GM21528 (cell line): ENCODE results near the gene CDKN1C.
A peak's percentile ranks its signal among the peaks of the same experiment; 100 is the strongest.
"Not testable (repeated sequence)": the region's sequence is repeated elsewhere in the genome, so short reads cannot be mapped to it uniquely, and the experiment has no call there.

Source experiments
- ATAC-seq: cut with Tn5 transposase; IDR thresholded peaks from one replicate; pipeline ENCODE4 v1.9.1; 2021; ENCODE audit warnings: mild to moderate bottlenecking, moderate library complexity; ENCODE audit not compliant: unreplicated experiment, low FRiP score

Gene CDKN1C

DNA sequence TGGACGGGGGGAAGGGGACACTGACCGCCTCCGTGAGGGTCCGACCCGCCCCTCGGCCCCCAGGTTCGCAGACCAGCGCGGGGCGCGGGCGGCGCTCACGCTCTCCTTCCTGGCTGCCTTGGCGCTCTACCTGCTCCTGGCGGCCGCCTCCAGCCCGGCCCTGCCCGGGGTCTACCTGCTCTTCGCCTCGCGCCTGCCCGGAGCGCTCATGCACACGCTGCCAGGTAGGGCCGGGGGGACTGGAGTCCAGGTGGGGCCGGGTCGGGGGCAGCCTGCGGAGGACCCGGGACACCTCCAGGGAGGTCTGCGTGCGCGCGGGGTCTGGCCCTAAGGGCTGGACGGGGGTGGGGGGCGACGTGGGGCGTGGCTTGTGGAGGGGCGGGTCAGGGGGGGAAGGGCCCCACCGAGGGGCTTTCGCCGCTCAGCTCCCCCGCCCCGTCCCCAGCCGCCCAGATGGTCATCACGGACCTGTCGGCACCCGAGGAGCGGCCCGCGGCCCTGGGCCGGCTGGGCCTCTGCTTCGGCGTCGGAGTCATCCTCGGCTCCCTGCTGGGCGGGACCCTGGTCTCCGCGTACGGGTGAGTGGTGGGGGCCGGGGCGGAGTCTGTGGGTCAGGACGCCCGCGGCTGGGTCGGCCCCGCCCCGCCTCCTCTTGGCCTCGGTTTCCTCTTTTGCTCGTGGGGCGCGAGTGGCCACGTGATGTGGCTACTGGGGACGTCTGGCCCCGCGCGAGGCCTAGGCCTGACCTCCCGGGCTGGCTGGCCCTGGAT, 23.7 kb upstream of the CDKN1C start:
- no peak for ATAC-seq

DNA sequence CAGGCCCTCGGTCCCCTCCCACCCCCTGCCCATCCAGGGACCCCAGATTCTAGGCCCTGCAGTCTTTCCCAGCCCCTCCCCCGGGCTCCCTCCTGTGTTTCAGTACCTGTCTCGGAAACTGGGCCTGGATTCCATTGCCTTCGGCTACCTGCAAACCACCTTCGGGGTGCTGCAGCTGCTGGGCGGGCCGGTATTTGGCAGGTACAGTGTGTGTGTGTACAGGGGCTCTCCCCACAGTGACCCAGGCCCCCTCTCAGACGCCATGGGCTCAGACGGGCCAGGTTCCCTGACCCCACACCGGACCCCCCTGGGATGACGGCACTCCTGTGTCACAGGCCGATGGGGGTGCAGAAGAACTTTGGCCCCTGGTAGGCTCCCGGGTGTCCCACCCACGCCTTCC, 22.6 kb upstream of the CDKN1C start:
- no peak for ATAC-seq

DNA sequence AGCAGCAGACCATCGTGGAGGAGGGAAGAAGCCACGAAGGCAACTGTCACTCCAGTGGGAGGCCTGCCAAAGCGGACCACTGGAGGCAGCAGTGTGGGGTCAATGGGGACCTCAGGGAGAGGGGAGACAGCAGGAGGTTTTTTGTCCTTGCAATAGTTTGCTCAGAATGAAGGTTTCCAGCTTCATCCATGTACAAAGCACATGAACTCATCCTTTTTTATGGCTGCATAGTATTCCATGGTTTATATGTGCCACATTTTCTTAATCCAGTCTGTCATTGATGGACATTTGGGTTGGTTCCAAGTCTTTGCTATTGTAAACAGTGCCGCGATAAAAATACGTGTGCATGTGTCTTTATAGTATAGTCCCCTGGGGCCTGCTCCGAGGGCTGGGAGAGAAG, 19.7 kb upstream of the CDKN1C start:
- ATAC-seq, result not testable (repeated sequence)

DNA sequence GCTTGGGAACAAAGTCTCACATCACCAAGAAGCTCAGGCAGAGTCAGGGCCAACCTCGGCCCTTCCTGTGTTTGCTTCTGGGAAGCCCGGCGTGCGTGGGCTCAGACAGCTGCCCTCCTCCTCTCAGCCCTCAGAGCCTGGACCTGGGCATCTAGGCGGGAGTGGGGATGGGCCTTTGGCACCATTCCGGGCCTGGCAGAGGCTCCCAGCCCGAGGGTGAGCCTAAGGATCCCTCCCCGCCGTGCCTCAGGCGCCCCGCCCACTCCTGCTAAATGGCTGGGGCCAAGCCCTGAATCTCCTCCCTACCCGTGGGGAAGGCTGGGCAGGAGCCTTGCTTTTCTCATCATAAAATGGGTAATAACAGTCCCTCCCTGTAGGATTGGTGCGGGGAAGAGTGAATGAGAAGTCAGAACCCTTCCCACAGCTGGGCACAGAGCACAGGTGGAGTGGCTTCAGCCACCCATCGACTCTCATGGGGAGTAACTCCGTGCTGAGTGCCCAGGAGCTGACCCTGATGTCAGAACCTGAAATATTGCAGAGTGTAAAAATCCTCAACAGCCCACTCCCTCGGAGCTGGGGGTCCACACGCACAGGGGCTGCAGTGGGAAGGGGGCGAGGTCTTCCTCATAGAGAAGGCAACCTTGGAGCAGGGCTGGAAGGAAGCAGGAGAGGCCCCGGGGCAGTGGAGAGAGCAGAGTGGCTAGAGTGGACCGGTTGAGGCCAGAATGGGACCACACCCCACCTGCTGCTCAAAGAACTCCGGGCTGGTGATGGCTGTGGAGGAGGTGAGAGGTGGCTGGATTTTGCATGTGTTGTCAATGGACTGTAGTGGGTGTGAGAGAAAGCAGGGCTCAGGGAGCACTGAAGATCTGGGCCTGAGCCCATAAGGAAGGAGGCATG, 18.8 kb upstream of the CDKN1C start:
- ATAC-seq, result no peak

DNA sequence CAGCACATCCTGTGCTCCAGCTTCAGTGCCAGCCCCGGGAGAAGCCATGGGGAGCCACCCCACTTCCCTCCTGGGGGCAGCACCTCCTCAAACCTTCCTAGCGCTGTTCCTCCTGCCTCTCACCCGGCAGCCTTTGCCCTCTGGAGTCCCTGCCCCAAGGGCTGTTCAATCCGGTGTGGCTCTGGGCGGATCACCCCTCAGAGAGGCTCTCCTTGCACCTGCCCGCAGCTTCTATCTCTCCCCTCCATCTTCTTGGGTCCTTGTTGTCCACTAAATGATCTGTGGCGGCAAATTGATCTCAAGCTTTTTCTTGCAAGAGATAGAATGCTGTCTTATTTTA, 18.1 kb upstream of the CDKN1C start:
- no peak for ATAC-seq

DNA sequence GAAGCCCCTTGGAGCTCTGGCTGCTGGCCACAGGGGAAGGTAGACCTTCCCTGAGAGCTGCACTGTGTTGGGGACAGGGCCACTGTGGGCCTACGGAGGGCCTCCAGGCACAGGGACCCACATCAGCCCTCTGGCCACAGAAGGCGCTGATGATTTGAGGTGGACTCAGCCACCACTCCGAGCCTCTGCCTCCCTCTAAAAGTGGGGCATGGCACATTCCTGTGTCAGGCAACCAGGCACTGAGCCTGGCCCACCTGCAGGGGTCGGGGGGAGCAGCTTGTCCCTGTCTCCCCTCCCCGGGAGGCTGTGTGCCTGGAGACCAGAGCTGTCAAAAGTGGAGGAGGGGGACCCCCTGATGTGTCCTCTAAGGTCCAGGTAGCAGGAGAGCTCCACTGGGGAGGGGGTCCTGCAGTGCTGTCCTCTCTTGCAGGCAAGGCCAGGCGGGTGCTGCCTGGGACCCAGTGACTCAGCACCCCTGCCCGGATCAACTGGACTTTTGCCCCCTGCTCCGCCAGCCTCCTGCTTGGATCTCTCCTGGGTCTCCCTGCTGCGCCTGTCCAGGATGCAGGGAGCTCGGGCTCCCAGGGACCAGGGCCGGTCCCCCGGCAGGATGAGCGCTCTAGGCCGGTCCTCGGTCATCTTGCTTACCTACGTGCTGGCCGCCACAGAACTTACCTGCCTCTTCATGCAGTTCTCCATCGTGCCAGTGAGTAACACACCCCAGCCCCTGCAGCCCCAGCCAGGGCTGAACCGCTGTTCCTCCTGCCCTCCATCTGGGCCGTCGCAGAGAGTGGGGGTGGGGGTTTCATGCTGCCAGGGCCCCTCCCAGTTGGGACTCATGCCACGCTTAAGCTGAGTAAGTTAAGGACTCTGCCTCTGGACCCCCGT, 17.5 kb upstream of the CDKN1C start:
- no peak for ATAC-seq

DNA sequence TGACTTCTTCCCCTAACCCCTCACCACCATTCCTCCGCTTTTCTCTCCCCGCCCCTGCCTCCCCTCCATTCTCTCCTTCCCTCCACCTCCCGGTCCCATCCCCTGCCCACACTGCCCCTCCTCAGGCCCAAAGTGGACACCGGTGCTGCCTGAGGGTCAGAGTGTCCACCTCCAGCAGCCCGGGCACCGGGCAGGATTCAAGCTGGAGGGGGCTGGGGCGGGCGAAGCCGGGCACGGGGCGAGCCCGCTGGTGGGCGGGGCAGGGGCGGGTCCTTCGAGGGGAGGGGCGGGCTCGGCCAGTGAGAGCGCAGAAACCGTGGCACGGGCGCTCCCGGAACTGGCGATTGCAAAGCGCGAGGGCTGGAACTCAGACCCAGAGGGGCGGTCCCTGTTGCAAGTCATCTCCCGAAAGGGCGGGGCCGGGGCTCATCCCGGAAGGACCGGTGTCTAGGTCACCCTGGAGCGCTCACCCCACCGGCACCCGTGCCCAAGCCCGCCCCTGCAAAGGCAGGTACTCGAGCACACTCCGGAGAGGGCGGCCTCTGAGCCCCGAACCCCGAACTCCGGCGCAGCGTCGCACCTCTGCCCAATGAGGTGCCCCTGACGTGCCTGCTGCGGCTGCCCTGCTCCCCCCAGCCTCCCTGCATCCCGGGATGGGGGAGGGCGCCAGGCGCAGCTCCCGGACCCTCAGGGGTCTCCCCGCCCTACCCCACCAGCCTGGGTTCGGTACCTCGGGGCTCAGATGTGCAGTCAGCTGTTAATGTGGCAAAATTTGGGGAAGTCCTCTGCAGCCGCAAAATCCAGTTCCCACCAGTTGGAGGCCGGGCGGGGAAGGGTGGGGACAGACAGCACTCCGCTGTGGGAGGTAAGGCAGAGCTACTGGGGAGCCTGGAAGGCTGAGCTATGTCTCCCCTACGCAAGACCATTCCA, 16.5 kb upstream of the CDKN1C start:
- ATAC-seq, result peak; percentile 94

DNA sequence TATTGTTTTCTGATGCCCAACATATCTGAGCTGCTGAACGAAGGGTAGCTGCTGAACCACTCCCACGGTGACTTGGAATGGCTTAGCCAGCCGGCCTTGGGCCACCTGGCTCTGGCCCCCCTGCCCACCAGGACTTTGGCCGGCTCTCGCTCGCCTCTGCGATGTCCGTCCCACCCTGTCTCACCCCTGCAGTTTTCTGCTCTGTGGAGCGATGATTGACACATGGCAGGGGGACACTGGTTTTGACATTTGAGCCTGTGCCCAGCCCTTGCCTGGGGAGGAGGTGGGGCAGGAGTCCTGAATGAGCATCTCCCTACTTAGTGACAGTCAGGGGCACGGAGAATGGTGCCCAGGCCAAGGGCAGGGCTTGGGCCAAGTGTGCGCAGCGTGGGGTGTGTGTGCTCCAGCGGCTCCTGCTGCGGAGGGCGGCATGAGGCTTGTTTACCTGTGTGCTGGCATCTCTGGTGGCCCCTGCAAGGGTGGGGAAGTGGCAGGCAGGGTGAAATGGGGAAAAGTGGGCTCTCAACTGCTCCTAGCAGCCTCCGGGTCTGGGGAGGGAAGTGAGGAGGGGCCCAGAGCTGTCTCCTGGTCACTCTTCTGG, 15.7 kb upstream of the CDKN1C start:
- ATAC-seq, result no peak

DNA sequence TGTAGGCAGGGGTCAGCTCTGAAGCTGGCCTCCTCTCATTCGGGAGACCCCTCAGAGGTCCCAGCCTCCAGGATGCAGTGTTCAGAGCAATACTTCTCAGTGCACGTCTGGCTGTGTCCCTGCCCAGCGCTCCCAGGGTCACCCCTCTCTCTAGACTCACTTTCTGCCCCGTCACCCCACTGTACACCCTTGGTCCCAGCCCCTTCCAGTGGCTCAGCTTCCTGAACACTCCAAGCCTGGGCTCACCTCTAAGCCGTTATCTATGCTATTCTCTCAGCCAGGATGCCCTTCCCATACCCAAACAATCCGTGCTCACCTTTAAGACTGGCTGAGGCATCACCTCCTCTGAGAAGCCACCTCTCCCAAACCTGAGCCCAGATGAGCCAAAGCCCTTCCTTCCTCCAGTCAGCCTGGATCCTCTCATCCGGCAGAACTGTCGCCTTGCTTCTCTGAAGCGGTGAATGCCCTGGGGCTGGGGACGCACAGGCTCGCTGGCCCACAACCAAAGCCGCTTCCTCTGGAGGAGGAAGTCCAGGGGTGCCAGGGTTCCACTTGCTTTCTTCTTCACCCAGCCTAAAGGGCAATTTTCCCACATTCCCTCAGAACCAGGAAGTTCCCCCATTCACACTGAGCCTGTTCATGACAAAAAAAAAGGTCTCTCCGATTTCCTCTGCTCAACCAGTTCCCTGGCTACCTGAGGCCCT, 13.7 kb upstream of the CDKN1C start:
- no peak for ATAC-seq

DNA sequence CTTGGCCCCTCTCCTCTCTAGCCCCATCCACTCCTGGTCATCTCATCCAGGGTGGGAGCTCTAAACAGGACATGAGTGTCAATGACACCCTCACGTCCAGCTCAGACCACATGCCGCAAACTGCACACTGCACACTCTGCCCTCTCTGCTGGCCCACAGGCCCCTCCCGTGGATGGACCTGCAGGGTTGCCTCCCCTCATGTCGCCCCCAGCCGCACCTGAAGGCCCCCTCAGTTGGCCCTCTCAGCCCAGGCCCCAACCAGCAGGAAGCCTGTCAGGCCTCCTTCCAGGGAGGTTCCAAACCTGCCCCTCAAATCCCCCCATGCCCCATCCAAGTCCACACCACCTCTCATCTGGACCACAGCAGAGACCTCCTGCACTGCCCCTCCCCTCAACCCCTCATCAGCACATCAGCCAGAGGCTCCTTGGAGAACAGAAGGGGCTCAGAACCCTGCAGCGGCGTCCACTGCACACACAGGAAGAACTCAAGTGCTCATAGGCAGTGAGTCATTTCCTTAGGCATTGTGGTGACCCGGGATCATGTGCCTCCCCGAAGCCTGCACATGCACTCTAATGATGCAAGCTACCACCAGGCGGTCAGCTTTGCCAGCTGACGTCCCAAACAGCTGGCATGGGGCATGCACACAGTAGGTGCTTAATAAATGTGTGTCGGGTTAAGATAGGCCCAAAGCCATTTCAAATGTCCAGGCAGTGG, 12.9 kb upstream of the CDKN1C start:
- no peak for ATAC-seq

DNA sequence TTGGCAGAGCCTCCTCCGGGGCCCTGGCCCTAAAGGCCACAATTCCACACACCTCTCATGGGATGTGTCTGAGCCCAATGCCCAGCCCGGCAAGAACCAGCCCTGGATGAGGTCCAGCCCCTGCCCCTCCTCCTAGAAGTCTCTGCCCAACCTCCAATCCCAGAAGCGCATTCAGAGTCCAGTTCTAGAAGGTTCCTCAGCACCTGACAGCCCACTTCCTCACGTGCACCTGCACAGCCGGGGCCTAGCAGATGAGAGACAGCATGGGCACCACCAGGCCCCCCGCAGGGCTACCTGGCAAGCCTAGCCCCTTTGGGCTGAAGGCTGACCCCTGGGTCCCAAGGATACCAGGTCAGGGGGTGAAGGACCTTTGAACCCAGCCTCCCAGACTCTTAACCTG, 11.5 kb upstream of the CDKN1C start:
- ATAC-seq, result no peak

DNA sequence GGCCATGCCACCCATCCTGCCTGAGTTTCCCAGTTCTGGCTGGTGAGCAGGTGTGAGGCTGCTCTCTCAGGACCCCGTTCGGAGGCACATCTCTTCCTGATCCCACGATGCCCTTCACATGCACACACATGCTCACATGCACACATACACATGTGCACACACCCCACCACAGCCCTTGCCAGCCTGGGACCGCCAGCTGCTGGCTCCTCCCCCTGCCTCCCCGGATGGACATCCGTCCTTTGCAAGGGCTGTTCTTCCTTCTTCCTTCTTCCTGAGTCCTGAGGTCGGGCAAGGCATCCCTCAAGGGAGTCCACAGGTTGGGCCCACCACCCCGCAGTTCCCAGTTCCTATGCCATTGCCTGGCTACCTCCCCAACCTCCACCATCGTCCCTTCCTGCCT, 10.5 kb upstream of the CDKN1C start:
- no peak for ATAC-seq

DNA sequence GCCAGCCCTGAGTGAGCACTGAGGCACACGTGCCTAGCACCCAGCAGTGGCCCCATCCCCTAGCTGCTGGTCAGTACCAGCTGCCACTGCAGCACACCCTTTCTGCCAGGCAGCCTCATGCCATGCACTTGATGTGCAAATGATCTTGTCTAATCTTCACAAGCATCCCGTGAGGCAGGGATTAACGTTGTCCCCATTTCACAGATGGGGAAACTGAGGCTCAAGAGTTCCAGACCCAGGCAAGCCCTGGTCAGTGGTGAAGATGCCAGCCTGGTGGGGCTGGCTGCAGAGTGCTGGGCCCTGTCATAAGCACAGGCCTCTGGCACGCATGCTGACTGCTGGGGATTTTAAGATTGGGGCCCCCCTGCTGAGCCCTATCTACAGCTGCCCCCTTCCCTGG, 8.4 kb upstream of the CDKN1C start:
- ATAC-seq, result no peak

DNA sequence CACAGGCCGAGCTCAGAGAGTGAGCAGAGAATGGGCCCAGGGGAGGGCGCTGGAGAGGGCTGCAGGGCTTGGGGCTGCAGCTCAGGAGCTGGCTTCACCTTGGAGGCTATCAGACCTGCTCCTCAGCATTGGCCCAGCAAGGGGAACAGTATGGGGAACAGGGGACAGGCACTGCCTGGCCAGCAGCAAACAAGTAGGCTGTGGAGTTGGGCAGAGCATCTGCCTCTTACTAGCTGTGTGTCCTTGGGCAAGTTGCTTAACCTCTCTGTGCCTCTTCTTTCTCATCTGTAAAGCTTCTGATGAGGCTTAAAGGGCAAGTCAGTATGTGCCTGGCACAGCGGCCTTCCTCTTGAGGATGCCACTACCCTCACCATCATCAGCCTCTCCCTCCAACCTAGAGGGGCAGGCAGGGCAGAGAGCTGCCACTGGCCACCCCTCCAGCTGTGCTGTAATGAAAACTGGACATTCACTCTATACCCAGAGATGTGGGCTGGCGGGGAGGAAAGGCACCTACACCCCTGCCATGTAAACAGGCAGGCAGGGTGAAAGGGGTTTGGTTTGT, 7.5 kb upstream of the CDKN1C start:
- ATAC-seq, result no peak

DNA sequence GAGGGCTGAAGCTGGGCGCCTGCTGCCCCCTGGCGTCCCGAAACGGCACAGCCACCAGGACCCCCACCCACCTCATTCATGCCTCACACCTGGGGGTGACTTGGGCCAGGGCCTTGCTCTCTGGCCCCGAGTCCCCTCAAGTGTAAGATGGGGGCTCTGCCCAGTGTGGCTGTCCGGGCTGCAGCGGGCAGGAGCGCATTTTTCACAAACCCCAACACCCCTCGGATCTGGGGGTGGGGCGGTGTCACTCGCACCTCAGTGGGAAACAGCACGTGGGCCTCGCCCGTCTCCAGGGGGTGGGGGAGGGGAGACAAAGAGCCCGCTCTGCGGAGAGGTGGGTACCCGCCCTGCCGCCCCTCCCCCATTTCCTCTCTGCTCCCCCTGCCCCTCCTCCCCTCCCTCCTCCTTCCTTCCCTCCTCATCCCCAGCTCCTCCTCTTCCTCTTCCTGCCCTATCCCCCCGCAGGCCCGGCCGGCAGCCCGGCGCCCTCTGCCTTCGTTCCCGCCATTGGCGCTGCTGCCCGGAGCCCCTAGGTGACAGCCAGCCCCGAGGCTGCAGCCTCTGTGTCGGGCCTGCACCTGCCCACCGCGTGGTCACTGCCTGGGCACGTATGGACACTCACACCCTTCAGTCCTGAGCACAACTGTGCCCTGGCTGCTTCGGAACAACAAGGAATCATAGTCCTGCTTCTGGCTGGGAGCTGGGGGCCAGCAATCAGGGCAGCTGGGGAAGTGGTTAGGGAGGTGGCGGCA, 6.8 kb upstream of the CDKN1C start:
- ATAC-seq, result no peak

DNA sequence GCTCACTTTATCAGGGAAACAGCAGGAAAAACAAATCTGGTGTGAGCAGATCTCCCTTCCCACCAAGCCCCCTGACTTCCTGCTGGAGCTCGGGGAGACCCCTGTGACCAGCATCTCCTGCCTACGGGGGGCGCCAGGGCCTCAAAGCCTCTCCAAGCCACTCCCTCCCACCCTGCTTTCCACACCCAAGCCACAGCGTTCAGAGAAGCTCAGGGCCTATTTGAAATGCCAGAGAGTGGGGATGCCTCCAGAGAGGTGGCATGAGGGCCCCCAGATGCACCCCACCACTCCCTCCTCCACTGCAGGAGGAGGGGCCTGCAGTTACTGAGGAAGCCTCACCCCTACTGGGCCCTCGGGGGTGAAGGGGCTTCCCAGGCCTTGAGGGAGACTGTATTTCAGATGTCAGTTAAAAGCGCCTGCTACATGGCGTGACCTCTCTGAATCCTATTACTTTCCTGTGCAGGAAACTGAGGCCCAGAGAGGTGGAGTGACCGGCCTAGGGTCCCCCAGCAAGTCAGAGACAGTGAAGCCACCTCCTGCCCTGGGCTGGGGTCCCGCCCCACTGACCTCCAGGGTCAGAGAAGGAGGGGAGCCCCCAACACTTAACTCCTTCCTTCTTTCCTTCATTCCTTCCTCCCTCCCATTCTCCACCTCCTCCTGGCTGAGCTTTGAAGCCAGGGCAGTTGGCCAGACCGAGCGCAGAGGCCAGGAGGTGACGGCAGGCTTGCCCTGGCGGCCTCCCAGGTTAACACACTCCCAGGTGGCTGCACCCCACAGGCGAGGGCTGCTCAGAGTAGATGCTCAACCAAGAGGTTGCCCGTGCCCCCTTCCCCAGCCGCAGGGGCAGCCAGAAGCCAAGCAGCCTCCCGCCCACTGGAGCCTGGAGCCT, 6.0 kb upstream of the CDKN1C start:
- no peak for ATAC-seq
